ENCODE measurements around the gene HIBADH. TPM values are rescaled to one million over a fixed set of nuclear protein-coding genes. Genes with fewer than 3 reads are reported as not detected.
"Not testable (repeated sequence)": the region's sequence is repeated elsewhere in the genome, so short reads cannot be mapped to it uniquely, and the experiment has no call there.

HIBADH gene
- polyA plus RNA-seq, 3 donors from 2014 or later, result 24.9 to 41.1 (median 28.4) TPM

DNA sequence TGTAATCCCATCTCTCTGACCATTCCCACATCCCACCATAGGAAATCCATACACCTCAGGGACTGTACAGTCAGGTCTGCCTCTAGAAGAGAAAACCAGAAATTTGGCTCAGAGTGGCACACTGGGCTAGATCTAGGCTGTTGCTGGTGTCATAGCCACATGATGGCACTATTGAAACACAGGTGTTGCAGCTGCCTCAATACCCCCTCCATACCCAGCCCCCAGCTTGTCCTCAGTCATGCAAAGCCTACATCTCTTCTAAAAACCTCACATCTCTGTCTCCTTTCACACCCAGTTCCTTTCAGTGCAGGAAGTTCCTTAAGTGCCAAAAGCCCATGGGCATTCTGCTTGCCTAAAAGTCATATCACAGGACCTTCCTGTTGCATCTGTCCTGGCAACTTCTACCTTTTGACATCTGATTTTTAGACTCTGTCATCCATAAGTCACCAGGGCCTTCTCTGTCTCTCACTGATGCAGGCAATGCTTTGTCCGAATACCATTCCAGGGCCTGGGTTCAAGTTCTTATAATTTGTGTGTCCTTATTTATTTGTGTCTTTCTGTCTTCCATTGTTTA, 27.0 kb upstream of the HIBADH start:
- Mint-ChIP-seq H3K4me1 (no peaks in the 10 kb centered on the region), H3K9me3 (peaks cover 0 to 6% (median 3%) of the 10 kb centered on the region in 6 donors), H3K4me3 (no peak overlapping the region), H3K27me3 (ENCODE audit: low read depth in 3 of 3) (peaks cover 0 to 9% (median 8%) of the 10 kb centered on the region in 3 donors), H3K36me3 (peaks cover 0 to 6% (median 0%) of the 10 kb centered on the region in 3 donors), H3K27ac (no peak overlapping the region)
- DNase-seq, result peak in 2 of 3 donors; percentile 2 to 13

DNA sequence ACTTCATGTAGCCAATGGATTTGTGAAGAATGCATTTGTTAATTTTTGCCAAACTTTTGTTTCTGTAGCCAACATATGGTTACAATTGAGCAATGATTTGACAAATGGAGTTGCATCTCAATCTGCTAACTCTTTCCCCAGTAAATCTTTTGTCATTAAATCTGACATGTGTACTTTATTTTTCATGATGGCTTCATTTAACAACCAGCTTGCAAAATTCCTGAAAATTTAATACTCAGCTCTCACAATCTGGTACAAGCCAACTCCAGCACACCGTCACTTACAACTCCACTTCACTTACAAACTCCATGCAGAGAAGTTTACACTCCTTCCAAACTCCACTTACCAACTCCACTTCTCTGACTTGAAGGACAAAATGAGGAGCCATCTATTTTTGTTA, 26.5 kb upstream of the HIBADH start:
- peaks cover 0 to 6% (median 3%) of the 10 kb centered on the region in 6 donors for H3K9me3 Mint-ChIP-seq

DNA sequence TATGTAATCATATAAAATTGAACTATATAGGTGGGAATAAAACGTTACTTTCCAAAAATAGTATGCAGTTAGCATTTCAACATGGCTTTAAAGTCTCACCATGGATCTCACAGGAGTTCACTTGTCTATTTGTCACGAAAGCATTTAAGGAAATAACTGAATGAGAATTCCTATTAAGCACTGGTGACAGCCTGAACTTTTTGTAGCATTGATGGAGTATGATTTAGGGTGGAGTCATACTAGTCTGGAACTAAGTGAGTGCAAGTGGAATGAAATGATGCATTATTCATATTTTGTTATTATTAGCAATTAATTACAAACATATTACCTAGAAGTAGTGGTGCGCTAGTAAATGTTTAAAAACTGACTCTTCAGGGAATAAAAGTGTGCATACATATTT, 26.0 kb upstream of the HIBADH start:
- Mint-ChIP-seq H3K27ac (no peak overlapping the region), H3K4me3 (no peak overlapping the region), H3K36me3 (peaks cover 0 to 6% (median 0%) of the 10 kb centered on the region in 3 donors), H3K4me1 (no peaks in the 10 kb centered on the region), H3K9me3 (peaks cover 0 to 6% (median 3%) of the 10 kb centered on the region in 6 donors), H3K27me3 (ENCODE audit: low read depth in 3 of 3) (peaks cover 0 to 9% (median 8%) of the 10 kb centered on the region in 3 donors)
- DNase-seq, result no peak

More for the DNA sequence above, 26.5 kb upstream of the HIBADH start:
- Mint-ChIP-seq H3K4me3 (no peak overlapping the region), H3K4me1 (no peaks in the 10 kb centered on the region), H3K27ac (no peak overlapping the region), H3K36me3 (peaks cover 0 to 6% (median 0%) of the 10 kb centered on the region in 3 donors), H3K27me3 (ENCODE audit: low read depth in 3 of 3) (peaks cover 0 to 9% (median 8%) of the 10 kb centered on the region in 3 donors)
- DNase-seq, result no peak

DNA sequence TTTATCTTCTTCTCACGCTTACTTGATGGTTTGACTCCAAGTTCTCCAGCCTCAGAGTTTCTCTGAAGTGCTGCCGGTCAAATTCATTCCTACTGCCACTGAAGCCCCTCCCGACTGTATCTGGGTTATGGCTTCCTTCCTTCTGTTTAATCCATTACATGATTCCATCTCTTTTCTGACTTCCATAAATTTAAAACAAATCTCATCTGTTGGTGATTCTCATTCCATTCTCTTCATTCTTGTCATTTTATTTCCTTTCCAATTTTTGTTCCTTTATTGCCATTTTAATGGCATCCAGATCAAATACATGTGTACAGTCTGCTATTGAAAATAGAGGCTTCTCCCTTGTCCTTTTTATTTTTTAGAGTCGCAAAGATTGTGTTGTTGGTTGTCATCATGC, 25.4 kb upstream of the HIBADH start:
- no peak overlapping the region for H3K4me3 Mint-ChIP-seq
- H3K36me3 Mint-ChIP-seq, result peaks cover 0 to 6% (median 0%) of the 10 kb centered on the region in 3 donors
- peaks cover 0 to 8% (median 8%) of the 10 kb centered on the region in 3 donors for H3K27me3 Mint-ChIP-seq (ENCODE audit: low read depth in 3 of 3)
- H3K27ac Mint-ChIP-seq, result peak overlapping the region in 1 of 6 donors; percentile 37
- H3K4me1 Mint-ChIP-seq, result no peaks in the 10 kb centered on the region
- no peak for DNase-seq
- peaks cover 0 to 6% (median 3%) of the 10 kb centered on the region in 6 donors for H3K9me3 Mint-ChIP-seq

DNA sequence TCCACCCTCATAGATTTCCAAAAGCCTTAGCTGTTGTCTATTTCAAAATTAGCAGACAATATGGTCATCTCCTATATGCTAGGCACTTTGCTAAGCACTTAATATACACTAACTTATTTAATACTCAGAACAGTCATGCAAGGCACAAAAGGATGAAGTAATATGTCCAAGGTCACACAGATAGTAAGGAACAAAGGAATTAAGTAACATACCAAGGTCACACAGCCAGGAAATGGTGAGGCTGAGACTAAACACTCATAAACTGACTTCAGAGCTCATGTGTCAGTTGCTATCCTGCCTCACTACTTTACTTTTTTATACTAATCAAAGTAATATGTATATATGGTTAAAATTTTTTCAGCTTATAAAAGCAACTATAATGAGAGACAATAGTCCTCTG, 23.6 kb upstream of the HIBADH start:
- peaks cover 0 to 6% (median 0%) of the 10 kb centered on the region in 3 donors for H3K36me3 Mint-ChIP-seq
- no peak overlapping the region for H3K27ac Mint-ChIP-seq
- H3K4me1 Mint-ChIP-seq, result no peaks in the 10 kb centered on the region
- peaks cover 0 to 6% (median 3%) of the 10 kb centered on the region in 6 donors for H3K9me3 Mint-ChIP-seq
- DNase-seq, result no peak
- no peak overlapping the region for H3K4me3 Mint-ChIP-seq
- H3K27me3 Mint-ChIP-seq (ENCODE audit: low read depth in 3 of 3), result peaks cover 0 to 10% (median 8%) of the 10 kb centered on the region in 3 donors

DNA sequence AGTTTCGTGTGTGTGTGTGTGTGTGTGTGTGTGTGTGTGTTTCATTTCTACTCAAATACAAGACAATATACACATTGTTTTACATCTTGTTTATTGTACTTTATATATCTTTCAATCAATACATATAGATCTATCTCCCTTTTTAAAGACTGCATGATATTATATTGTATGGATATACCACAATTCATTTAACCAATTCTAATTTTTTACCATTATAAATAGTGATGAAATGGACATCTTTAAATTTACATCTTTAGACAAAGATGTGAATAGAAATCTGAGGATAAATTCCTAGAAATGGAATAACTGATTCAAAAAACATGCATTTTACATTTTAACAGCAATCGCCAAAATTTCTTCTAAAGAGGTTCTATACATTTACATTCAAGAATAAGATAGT, 23.2 kb upstream of the HIBADH start:
- Mint-ChIP-seq H3K36me3 (peaks cover 0 to 6% (median 0%) of the 10 kb centered on the region in 3 donors), H3K4me1 (no peaks in the 10 kb centered on the region), H3K4me3 (no peak overlapping the region), H3K27ac (no peak overlapping the region), H3K9me3 (peaks cover 0 to 6% (median 3%) of the 10 kb centered on the region in 6 donors), H3K27me3 (ENCODE audit: low read depth in 3 of 3) (peaks cover 0 to 10% (median 8%) of the 10 kb centered on the region in 3 donors)
- no peak for DNase-seq

DNA sequence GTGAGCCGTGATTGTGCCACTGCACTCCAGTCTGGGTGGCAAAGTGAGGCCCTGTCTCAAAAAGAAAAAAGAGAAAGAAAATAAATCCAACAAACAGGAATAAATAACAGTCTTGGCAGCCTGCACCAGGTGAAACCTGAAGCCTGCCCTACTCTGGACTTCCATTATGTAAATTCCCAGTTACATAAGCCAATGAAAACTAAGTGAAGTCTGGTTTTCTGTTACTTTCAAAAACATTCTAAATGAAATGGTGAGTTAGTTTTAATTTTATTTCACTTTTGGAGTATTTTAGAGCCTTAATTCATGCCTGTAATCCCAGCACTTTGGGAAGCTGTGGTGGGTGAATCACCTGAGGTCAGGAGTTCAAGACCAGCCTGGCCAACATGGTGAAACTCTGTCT, 22.5 kb upstream of the HIBADH start:
- Mint-ChIP-seq H3K27me3 (ENCODE audit: low read depth in 3 of 3) (peaks cover 0 to 10% (median 9%) of the 10 kb centered on the region in 3 donors), H3K4me3 (no peak overlapping the region), H3K9me3 (peaks cover 0 to 6% (median 3%) of the 10 kb centered on the region in 6 donors), H3K27ac (no peak overlapping the region), H3K36me3 (peaks cover 0 to 6% (median 0%) of the 10 kb centered on the region in 3 donors), H3K4me1 (no peaks in the 10 kb centered on the region)
- DNase-seq, result no peak

DNA sequence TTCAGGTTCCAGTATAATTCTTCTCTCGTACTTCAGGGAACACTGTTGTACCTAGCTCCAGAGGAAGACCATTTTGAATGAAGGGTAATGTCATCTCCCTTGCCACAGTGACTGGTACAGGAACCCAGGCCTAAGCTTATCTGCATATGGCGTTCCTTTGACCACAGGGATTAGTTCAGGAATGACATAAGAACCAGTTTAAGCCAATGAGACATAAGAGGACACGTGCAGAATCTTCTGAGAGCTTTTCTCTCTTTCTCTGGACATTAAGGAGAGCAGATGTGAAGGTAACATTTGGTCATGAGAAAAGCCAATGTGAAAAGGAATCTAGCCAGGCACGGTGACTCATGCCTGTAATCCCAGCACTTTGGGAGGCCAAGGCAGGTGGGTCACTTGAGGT, 21.8 kb upstream of the HIBADH start:
- Mint-ChIP-seq H3K36me3 (peaks cover 0 to 6% (median 0%) of the 10 kb centered on the region in 3 donors), H3K4me1 (no peaks in the 10 kb centered on the region), H3K4me3 (no peak overlapping the region), H3K27ac (no peak overlapping the region), H3K9me3 (peaks cover 0 to 6% (median 3%) of the 10 kb centered on the region in 6 donors), H3K27me3 (ENCODE audit: low read depth in 3 of 3) (peaks cover 0 to 10% (median 4%) of the 10 kb centered on the region in 3 donors)
- no peak for DNase-seq

DNA sequence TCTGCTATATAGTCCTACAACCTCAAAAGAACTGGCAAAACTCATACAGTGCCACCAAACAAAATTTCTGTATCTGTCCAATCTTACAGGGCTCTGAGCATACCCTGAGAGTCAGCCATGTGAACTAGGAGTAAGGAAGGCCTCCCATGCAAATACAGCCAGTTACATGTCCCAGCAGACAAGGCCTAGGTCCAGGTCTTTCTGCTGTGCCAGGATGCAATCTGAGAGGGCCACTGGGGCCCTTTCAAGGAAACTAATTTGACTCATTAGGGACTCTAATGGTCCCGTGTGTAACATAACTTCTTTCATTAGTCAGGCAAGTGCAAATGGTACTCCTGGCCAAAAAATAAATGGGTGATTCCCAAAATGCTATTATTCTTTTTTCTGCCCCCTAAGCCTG, 17.9 kb upstream of the HIBADH start:
- no peaks in the 10 kb centered on the region for H3K36me3 Mint-ChIP-seq
- no peak overlapping the region for H3K27ac Mint-ChIP-seq
- DNase-seq, result no peak
- no peaks in the 10 kb centered on the region for H3K4me1 Mint-ChIP-seq
- H3K4me3 Mint-ChIP-seq, result no peak overlapping the region
- peaks cover 0 to 4% (median 3%) of the 10 kb centered on the region in 3 donors for H3K27me3 Mint-ChIP-seq (ENCODE audit: low read depth in 3 of 3)
- H3K9me3 Mint-ChIP-seq, result no peaks in the 10 kb centered on the region

DNA sequence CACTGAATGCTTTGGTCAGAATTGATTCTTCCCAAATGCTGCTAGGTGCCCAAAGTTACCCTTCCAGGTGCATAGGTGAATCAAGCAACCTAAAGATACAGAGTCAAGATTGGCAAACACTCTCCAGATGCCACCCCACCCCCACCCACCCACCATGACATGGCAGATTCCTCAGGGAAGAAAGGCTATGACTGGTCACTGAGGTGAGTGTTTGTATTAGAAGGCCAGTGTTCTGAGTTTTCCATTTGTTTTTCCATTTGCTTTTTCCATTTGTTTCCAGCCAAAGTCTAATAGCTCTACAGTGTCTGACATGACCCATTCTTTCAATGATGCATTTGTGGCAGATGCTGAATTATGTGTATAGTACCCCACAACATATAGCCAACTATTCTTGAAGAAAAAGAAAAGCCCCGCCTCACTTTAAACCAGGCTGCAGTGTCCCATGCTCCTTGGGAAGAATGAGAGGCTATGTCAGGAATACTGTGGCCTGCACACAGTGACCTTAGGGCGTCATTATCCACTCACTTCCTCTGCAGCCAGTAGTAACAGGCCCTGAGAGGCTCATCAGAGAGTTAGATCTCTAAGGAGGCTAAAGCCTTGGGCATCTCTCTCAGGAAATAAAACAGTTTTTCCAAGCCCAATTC, 16.1 kb upstream of the HIBADH start:
- Mint-ChIP-seq H3K36me3 (no peaks in the 10 kb centered on the region), H3K4me3 (no peak overlapping the region), H3K27ac (no peak overlapping the region), H3K27me3 (ENCODE audit: low read depth in 3 of 3) (peaks cover 0 to 6% (median 4%) of the 10 kb centered on the region in 3 donors), H3K9me3 (no peaks in the 10 kb centered on the region), H3K4me1 (no peaks in the 10 kb centered on the region)
- no peak for DNase-seq

DNA sequence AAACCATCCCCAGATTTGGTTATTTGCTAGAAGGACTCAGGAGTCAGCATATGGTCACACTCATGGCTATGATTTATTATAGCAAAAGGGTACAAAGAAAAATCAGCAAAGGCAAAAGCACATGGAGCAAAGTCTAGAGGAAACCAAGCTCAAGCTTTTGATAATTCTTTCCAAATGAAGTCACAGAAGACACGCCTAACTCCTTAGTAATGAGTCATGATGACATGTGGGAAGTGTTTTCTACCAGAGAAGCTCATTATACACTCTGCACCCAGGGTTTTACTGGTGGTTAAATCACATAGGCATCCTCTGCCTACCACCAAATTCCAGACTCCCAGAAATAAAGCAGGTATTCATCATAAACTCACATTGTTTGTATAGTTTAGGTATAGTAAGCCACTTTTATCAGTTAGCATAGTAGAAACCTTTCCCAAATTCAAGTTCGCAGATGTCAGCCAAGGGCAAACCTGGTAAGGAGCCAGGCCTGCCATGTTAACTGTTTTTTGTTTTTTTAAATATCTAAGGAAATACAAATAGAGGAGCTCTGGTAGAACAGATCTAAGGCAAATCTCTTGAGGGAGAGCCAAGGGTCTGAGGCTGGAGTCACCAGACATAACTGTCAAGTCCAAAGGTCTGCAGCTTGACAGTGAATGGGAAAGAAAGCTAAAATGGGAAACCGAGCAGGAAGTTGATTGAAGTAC, 15.4 kb upstream of the HIBADH start:
- H3K4me3 Mint-ChIP-seq, result no peak overlapping the region
- no peak overlapping the region for H3K27ac Mint-ChIP-seq
- H3K36me3 Mint-ChIP-seq, result no peaks in the 10 kb centered on the region
- DNase-seq, result no peak
- H3K4me1 Mint-ChIP-seq, result no peaks in the 10 kb centered on the region
- H3K27me3 Mint-ChIP-seq (ENCODE audit: low read depth in 3 of 3), result peaks cover 0 to 6% (median 4%) of the 10 kb centered on the region in 3 donors
- no peaks in the 10 kb centered on the region for H3K9me3 Mint-ChIP-seq

DNA sequence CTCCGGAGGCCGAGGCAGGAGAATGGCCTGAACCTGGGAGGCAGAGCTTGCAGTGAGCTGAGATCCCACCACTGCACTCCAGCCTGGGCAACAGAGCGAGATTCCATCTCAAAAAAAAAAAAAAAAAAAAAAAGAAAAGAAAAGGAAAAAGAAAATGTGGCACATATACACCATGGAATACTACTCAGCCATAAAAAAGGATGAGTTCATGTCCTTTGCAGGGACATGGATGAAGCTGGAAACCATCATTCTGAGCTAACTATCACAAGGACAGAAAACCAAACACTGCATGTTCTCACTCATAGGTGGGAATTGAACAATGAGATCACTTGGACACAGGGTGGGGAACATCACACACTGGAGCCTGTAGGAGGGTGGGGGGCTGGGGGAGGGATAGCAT, 11.4 kb upstream of the HIBADH start:
- not testable (repeated sequence) for H3K27ac Mint-ChIP-seq; H3K4me3 Mint-ChIP-seq; H3K27me3 Mint-ChIP-seq (ENCODE audit: low read depth in 3 of 3); H3K9me3 Mint-ChIP-seq; DNase-seq; H3K4me1 Mint-ChIP-seq; H3K36me3 Mint-ChIP-seq

DNA sequence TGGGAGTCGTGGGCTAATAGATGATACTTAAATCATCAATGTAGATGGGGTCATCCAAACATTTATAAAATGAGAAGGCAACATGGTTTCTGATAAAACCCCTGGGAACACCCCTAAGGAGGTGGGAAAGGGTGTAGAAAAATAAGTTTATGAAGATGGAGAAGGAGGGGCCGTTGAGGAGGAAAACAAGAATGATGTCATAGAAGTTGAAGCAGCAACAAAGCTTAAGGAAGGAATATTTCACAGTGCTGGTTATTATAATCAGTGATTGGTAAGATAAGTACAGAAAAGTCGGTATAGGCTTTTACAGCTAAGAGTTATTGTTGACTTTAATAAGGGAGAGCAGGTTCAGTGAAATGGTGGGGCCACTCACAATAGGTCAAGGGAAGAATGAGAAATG, 9.0 kb upstream of the HIBADH start:
- peaks cover 0 to 6% (median 6%) of the 10 kb centered on the region in 3 donors for H3K27me3 Mint-ChIP-seq (ENCODE audit: low read depth in 3 of 3)
- H3K4me1 Mint-ChIP-seq, result no peaks in the 10 kb centered on the region
- DNase-seq, result no peak
- no peaks in the 10 kb centered on the region for H3K9me3 Mint-ChIP-seq
- no peak overlapping the region for H3K4me3 Mint-ChIP-seq
- H3K36me3 Mint-ChIP-seq, result peaks cover 0 to 5% (median 0%) of the 10 kb centered on the region in 3 donors
- no peak overlapping the region for H3K27ac Mint-ChIP-seq

DNA sequence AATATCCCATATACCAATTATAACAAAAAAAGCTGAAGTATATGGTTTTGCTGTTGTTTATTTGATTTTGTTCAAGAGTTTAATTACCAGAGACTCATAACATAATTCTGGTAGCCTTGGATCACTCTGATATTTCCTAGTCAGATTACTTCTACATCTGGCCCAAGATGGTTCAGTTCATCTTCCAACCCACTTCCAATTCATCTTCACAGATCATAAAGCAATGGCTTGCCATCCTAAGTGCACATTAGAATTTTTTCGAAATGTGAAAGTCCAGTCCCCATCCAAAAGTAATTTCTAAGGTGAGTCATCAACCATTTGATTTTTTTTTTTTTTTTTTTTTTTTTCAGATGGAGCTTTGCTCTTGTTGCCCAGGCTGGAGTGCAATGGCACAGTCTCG, 8.0 kb upstream of the HIBADH start:
- H3K36me3 Mint-ChIP-seq, result peaks cover 0 to 5% (median 0%) of the 10 kb centered on the region in 3 donors
- no peaks in the 10 kb centered on the region for H3K9me3 Mint-ChIP-seq
- H3K27ac Mint-ChIP-seq, result no peak overlapping the region
- peaks cover 0 to 6% (median 6%) of the 10 kb centered on the region in 3 donors for H3K27me3 Mint-ChIP-seq (ENCODE audit: low read depth in 3 of 3)
- no peak overlapping the region for H3K4me3 Mint-ChIP-seq
- no peak for DNase-seq
- no peaks in the 10 kb centered on the region for H3K4me1 Mint-ChIP-seq

All from immature natural killer cell (primary cell).